Neuronal stem cell (in vitro differentiated cells): ENCODE measurements around the gene FXYD3.

ENCODE experiments used
- DNase-seq: peaks from one replicate; pipeline ENCODE4 v3.0.0-alpha.2; 2013; ENCODE audit warnings: low spot score
- H2AFZ ChIP-seq: one replicate; pipeline ENCODE4 v1.6.1; 2013; ENCODE audit warnings: mild to moderate bottlenecking, low read length, inconsistent platforms
- H2AK5ac ChIP-seq: 2 replicates; pipeline ENCODE4 v1.6.1; 2013; ENCODE audit warnings: low read depth, mild to moderate bottlenecking, inconsistent platforms, low read length, moderate library complexity, mixed read lengths
- H2BK120ac ChIP-seq: 2 replicates; pipeline ENCODE4 v1.6.1; 2013; ENCODE audit warnings: low read depth, mild to moderate bottlenecking, inconsistent platforms, low read length, moderate library complexity, mixed read lengths
- H2BK12ac ChIP-seq: one replicate; pipeline ENCODE4 v1.6.1; 2013; ENCODE audit warnings: low read length, inconsistent platforms
- H2BK15ac ChIP-seq: 2 replicates; pipeline ENCODE4 v1.6.1; 2013; ENCODE audit warnings: mild to moderate bottlenecking, low read length, inconsistent platforms, mixed read lengths
- H2BK5ac ChIP-seq: one replicate; pipeline ENCODE4 v1.6.1; 2013; ENCODE audit warnings: inconsistent platforms, mild to moderate bottlenecking, low read length, moderate library complexity
- H3K14ac ChIP-seq: one replicate; pipeline ENCODE4 v1.6.1; 2013; ENCODE audit warnings: low read length, inconsistent platforms
- H3K18ac ChIP-seq: 2 replicates; pipeline ENCODE4 v1.6.1; 2013; ENCODE audit warnings: low read length, inconsistent platforms
- H3K23ac ChIP-seq: 2 replicates; pipeline ENCODE4 v1.6.1; 2013; ENCODE audit warnings: low read depth, mild to moderate bottlenecking, mixed read lengths, low read length, inconsistent platforms; ENCODE audit not compliant: poor library complexity
- H3K27ac ChIP-seq: replicated peaks from 3 replicates; pipeline ENCODE4 v1.5.1; 2013; ENCODE audit warnings: low read length, inconsistent platforms
- H3K27me3 ChIP-seq, 3 experiments: 2 replicates each; pipeline ENCODE4 v1.6.1; 2013; ENCODE audit warnings: low read length in 3 of 3, mild to moderate bottlenecking in 2 of 3, inconsistent platforms in 1 of 3, low read depth in 1 of 3, mixed read lengths in 1 of 3, moderate library complexity in 1 of 3; ENCODE audit not compliant: control insufficient read depth in 3 of 3, insufficient read depth in 3 of 3
- H3K36me3 ChIP-seq, 2 donors: replicated peaks in 1 of 2; 2 replicates each; pipeline ENCODE4 v1.6.1; 2013; ENCODE audit warnings: low read length in 2 of 2; ENCODE audit not compliant: control insufficient read depth in 2 of 2, insufficient read depth in 2 of 2
- H3K4ac ChIP-seq: 2 replicates; pipeline ENCODE4 v1.6.1; 2013; ENCODE audit warnings: inconsistent platforms, mild to moderate bottlenecking, low read length, moderate library complexity
- H3K4me1 ChIP-seq, 2 donors: 1 replicate in 1 of 2; 2 replicates in 1 of 2; pipeline ENCODE4 v1.6.1; 2013; ENCODE audit warnings: low read length in 2 of 2, low read depth in 1 of 2; ENCODE audit not compliant: control insufficient read depth in 2 of 2, insufficient read depth in 1 of 2
- H3K4me2 ChIP-seq: one replicate; pipeline ENCODE4 v1.6.1; 2013; ENCODE audit warnings: mild to moderate bottlenecking, low read length, inconsistent platforms; ENCODE audit not compliant: insufficient read depth, poor library complexity, severe bottlenecking
- H3K4me3 ChIP-seq, 2 donors: 2 replicates each; pipeline ENCODE4 v1.5.1; 2013; ENCODE audit warnings: low read length in 2 of 2, mild to moderate bottlenecking in 2 of 2, inconsistent platforms in 1 of 2, moderate library complexity in 1 of 2
- H3K79me1 ChIP-seq: one replicate; pipeline ENCODE4 v1.6.1; 2013; ENCODE audit warnings: low read depth, mild to moderate bottlenecking, inconsistent platforms, low read length, moderate library complexity
- H3K9ac ChIP-seq: one replicate; pipeline ENCODE4 v1.6.1; 2013; ENCODE audit warnings: mild to moderate bottlenecking, low read depth, low read length, inconsistent platforms; ENCODE audit not compliant: poor library complexity
- H3K9me3 ChIP-seq, 2 donors: replicated peaks in 1 of 2; 2 replicates each; pipeline versions ENCODE3 to v1.6.1; 2013; ENCODE audit warnings: low read length in 2 of 2, mild to moderate bottlenecking in 2 of 2, inconsistent platforms in 1 of 2, low read depth in 1 of 2, mixed read lengths in 1 of 2, moderate library complexity in 1 of 2; ENCODE audit not compliant: control insufficient read depth in 2 of 2, insufficient read depth in 1 of 2
- H4K8ac ChIP-seq: one replicate; pipeline ENCODE4 v1.6.1; 2013; ENCODE audit warnings: low read depth, mild to moderate bottlenecking, inconsistent platforms, low read length, moderate library complexity
- H4K91ac ChIP-seq: one replicate; pipeline ENCODE4 v1.6.1; 2013; ENCODE audit warnings: low read length, low read depth, mild to moderate bottlenecking, inconsistent platforms; ENCODE audit not compliant: poor library complexity
- WGBS, 2 donors: extraction: QIAGEN DNeasy Blood & Tissue Kit; methylation state at CpG; one replicate each; pipeline ENCODE4 v1.1.7; 2013; ENCODE audit warnings: missing lambda C conversion rate in 2 of 2, mixed read lengths in 1 of 2; ENCODE audit not compliant: insufficient read length in 2 of 2, insufficient replicate concordance in 1 of 2; ENCODE audit errors: extremely low coverage in 2 of 2; 5-methylcytosine and 5-hydroxymethylcytosine counted together

The FXYD3 gene

GRCh38 chr19:35094656-35095055 is 21.0 kb upstream of the FXYD3 start:
- H3K4me3 ChIP-seq: no peak overlapping the region
- H3K79me1 ChIP-seq: peaks cover 3% of the 10 kb centered on the region
- H2BK120ac ChIP-seq: no peak overlapping the region
- no peak overlapping the region for H3K23ac ChIP-seq
- no peaks in the 10 kb centered on the region for H3K36me3 ChIP-seq
- no peak overlapping the region for H3K4me2 ChIP-seq
- H4K91ac ChIP-seq: no peak overlapping the region
- H2BK15ac ChIP-seq: no peak overlapping the region
- H3K9ac ChIP-seq: no peak overlapping the region
- no peak overlapping the region for H2AK5ac ChIP-seq
- H3K4me1 ChIP-seq: peaks cover 0 to 3% of the 10 kb centered on the region in 2 donors
- no peak overlapping the region for H3K18ac ChIP-seq
- H3K27ac ChIP-seq: no peak overlapping the region
- no peak for DNase-seq
- H3K9me3 ChIP-seq: no peaks in the 10 kb centered on the region
- no peak overlapping the region for H2AFZ ChIP-seq
- peaks cover 0 to 5% (median 3%) of the 10 kb centered on the region in 3 experiments for H3K27me3 ChIP-seq
- no peak overlapping the region for H4K8ac ChIP-seq
- no peak overlapping the region for H2BK12ac ChIP-seq
- no CpG with 5 or more reads among the region's 4 CpGs for WGBS, 2 donors
- no peak overlapping the region for H3K14ac ChIP-seq
- H3K4ac ChIP-seq: no peak overlapping the region
- H2BK5ac ChIP-seq: no peak overlapping the region

DNA sequence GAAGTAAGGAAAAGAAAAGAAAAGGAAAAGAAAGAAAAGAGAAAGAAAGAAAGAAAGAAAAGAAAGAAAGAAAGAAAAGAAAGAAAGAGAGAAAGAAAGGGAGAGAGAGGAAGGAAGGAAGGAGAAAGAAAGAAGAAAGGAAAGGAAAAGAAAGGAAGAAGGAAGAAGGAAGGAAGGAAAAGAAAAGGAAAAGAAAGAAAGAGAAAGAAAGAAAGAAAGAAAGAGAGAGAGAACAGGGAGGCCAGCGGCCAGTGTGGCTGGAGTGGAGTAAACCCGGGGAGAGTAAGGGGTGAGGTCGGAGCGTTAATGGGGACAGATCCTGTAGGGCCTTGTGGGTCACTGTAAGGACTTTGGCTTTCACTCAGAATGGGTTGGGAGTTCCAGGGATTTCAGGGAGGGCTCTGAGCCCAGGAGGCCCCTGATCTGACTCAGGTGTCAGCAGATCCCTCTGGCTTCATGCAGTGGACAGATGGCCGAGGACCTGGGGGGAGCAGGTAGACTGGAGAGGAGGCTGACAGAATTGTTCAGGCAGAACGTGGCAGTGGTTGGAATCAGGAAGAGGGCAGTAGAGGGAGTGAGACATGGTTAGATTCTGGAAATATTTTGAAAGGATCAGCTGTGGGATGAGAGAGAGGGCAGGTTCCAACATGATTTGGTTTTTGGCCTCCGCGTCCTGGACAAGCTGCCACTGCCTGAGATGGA is 19.8 kb upstream of the FXYD3 start:
- no CpG with 5 or more reads among the region's 8 CpGs for WGBS, 2 donors
- no peak overlapping the region for H2BK5ac ChIP-seq
- no peak overlapping the region for H3K14ac ChIP-seq
- H3K4me1 ChIP-seq: peaks cover 0 to 3% of the 10 kb centered on the region in 2 donors
- H4K8ac ChIP-seq: no peak overlapping the region
- H3K4me3 ChIP-seq: no peak overlapping the region
- H2BK120ac ChIP-seq: no peak overlapping the region
- H3K36me3 ChIP-seq: no peaks in the 10 kb centered on the region
- no peak overlapping the region for H2AK5ac ChIP-seq
- H2BK12ac ChIP-seq: no peak overlapping the region
- DNase-seq: no peak
- H3K27me3 ChIP-seq: peaks cover 0 to 2% (median 0%) of the 10 kb centered on the region in 3 experiments
- no peak overlapping the region for H3K4ac ChIP-seq
- no peak overlapping the region for H2BK15ac ChIP-seq
- H2AFZ ChIP-seq: no peak overlapping the region
- H3K9me3 ChIP-seq: no peaks in the 10 kb centered on the region
- H4K91ac ChIP-seq: no peak overlapping the region
- H3K4me2 ChIP-seq: no peak overlapping the region
- no peak overlapping the region for H3K27ac ChIP-seq
- no peak overlapping the region for H3K18ac ChIP-seq
- no peak overlapping the region for H3K23ac ChIP-seq
- no peak overlapping the region for H3K9ac ChIP-seq
- peaks cover 6% of the 10 kb centered on the region for H3K79me1 ChIP-seq

GRCh38 chr19:35098413-35099049 is 17.1 kb upstream of the FXYD3 start:
- Histone ChIP-seq H2AFZ (no peak overlapping the region), H3K4me2 (no peak overlapping the region)
- no CpG with 5 or more reads among the region's 29 CpGs for WGBS, 2 donors

GRCh38 chr19:35099155-35099896 is 16.3 kb upstream of the FXYD3 start:
- Histone ChIP-seq H2BK120ac (peak overlapping the region; percentile 61), H3K23ac (no peak overlapping the region), H2BK5ac (no peak overlapping the region), H3K4me2 (no peak overlapping the region), H2AFZ (no peak overlapping the region), H2BK15ac (no peak overlapping the region), H4K8ac (no peak overlapping the region), H3K9me3 (no peaks in the 10 kb centered on the region), H2AK5ac (peak overlapping the region; percentile 93), H3K4me3 (no peak overlapping the region), H3K27ac (no peak overlapping the region), H3K4ac (no peak overlapping the region), H4K91ac (peak overlapping the region; percentile 85), H3K36me3 (no peaks in the 10 kb centered on the region), H3K27me3 (no peaks in the 10 kb centered on the region), H3K18ac (peak overlapping the region; percentile 57), H3K4me1 (peaks cover 0 to 2% of the 10 kb centered on the region in 2 donors), H3K79me1 (peaks cover 4% of the 10 kb centered on the region), H3K9ac (no peak overlapping the region), H3K14ac (peak overlapping the region; percentile 21), H2BK12ac (peak overlapping the region; percentile 41)
- WGBS, 2 donors: no CpG with 5 or more reads among the region's 21 CpGs
- DNase-seq: no peak

More at GRCh38 chr19:35098413-35099049, 17.1 kb upstream of the FXYD3 start:
- Histone ChIP-seq H3K79me1 (peaks cover 7% of the 10 kb centered on the region), H3K14ac (peak overlapping the region; percentile 63), H3K4me1 (peaks cover 0 to 2% of the 10 kb centered on the region in 2 donors), H4K8ac (no peak overlapping the region), H2BK5ac (no peak overlapping the region), H3K18ac (peak overlapping the region; percentile 83), H3K4ac (peak overlapping the region; percentile 37), H3K23ac (peak overlapping the region; percentile 80), H3K9me3 (no peaks in the 10 kb centered on the region), H3K9ac (no peak overlapping the region), H3K27me3 (no peaks in the 10 kb centered on the region), H3K36me3 (no peaks in the 10 kb centered on the region), H2BK120ac (no peak overlapping the region), H2BK15ac (no peak overlapping the region), H3K4me3 (peak overlapping the region in 1 of 2 donors; percentile 11), H2AK5ac (peak overlapping the region; percentile 46), H3K27ac (no peak overlapping the region), H4K91ac (no peak overlapping the region), H2BK12ac (no peak overlapping the region)
- no peak for DNase-seq
